HepG2 (cell line): ENCODE data around the gene ATL2. TPM values are rescaled to one million over a fixed set of nuclear protein-coding genes. Genes with fewer than 3 reads are reported as not detected.

Experiments used
- FOXK2 ChIP-seq: fragments of 450-650 bp; IDR thresholded peaks from 2 replicates; pipeline ENCODE4 v1.6.1; 2016
- FOXP4 ChIP-seq: sonication (generic); formaldehyde crosslinking; IDR thresholded peaks from 2 replicates; pipeline ENCODE4 v1.4.0; 2020; ENCODE audit warnings: missing genetic modification reagents
- GLI4 ChIP-seq: sonication (generic); formaldehyde crosslinking; IDR thresholded peaks from 2 replicates; pipeline ENCODE4 v1.5.1; 2020; ENCODE audit warnings: missing genetic modification reagents, mild to moderate bottlenecking, moderate library complexity, borderline replicate concordance
- HNF4A ChIP-seq: sonication (generic); formaldehyde crosslinking; IDR thresholded peaks from 2 replicates; pipeline ENCODE4 v1.4.0; 2020; ENCODE audit warnings: missing genetic modification reagents
- JUN ChIP-seq: sonication (generic); formaldehyde crosslinking; IDR thresholded peaks from 2 replicates; pipeline ENCODE4 v1.4.0; 2020; ENCODE audit warnings: mild to moderate bottlenecking, missing genetic modification reagents
- MTF1 ChIP-seq: sonication (generic); formaldehyde crosslinking; IDR thresholded peaks from 2 replicates; pipeline ENCODE4 v1.5.0; 2020; ENCODE audit warnings: missing genetic modification reagents
- NCOA5 ChIP-seq: sonication (generic); formaldehyde crosslinking; IDR thresholded peaks from 2 replicates; pipeline ENCODE4 v1.4.0; 2020; ENCODE audit warnings: missing genetic modification reagents
- NR1H2 ChIP-seq: sonication (generic); formaldehyde crosslinking; IDR thresholded peaks from 2 replicates; pipeline ENCODE4 v1.8.1; 2022; ENCODE audit warnings: low read depth, missing genetic modification reagents, borderline replicate concordance
- SAP130 ChIP-seq: IDR thresholded peaks from 2 replicates; pipeline ENCODE4 v1.6.1; 2016; ENCODE audit warnings: low read depth
- SOX13 ChIP-seq, 3 experiments: fragments of 450-650 bp in 1 of 3; sonication (generic) in 1 of 3; formaldehyde crosslinking in 1 of 3; IDR thresholded peaks in 2 of 3; conservative IDR thresholded peaks in 1 of 3; 2 replicates each; pipeline versions ENCODE4 v1.5.0 to v1.6.1; 2016 to 2020; ENCODE audit warnings: antibody characterized with exemption in 1 of 3, mild to moderate bottlenecking in 1 of 3, missing compliant biosample characterization in 1 of 3, missing genetic modification reagents in 1 of 3, moderate library complexity in 1 of 3
- SOX6 ChIP-seq, 2 experiments: fragments of 450-650 bp in 1 of 2; sonication (generic) in 1 of 2; formaldehyde crosslinking in 1 of 2; IDR thresholded peaks; 2 replicates each; pipeline versions ENCODE4 v1.4.0 to v1.6.1; 2017 to 2020; ENCODE audit warnings: antibody characterized with exemption in 1 of 2, mild to moderate bottlenecking in 1 of 2, missing genetic modification reagents in 1 of 2
- SSRP1 ChIP-seq: IDR thresholded peaks from 2 replicates; pipeline ENCODE4 v1.6.1; 2016; ENCODE audit warnings: control low read depth
- ZNF503 ChIP-seq: sonication (generic); formaldehyde crosslinking; IDR thresholded peaks from 2 replicates; pipeline ENCODE4 v1.4.0; 2020; ENCODE audit warnings: missing genetic modification reagents
- ZNF563 ChIP-seq: sonication (generic); formaldehyde crosslinking; IDR thresholded peaks from 2 replicates; pipeline ENCODE4 v1.8.0; 2022; ENCODE audit warnings: mild to moderate bottlenecking, moderate library complexity, missing genetic modification reagents
- ZNF7 ChIP-seq: IDR thresholded peaks from 2 replicates; pipeline ENCODE4 v1.6.1; 2016; ENCODE audit warnings: missing biosample characterization, missing genetic modification reagents
- polyA plus RNA-seq, 8 experiments: library from polyadenylated mRNA; depleted of rRNA in 3 of 8; stranded (reverse) in 7 of 8; unstranded in 1 of 8; fragments of >200 nt; fragmentation: Illumina TruSeq in 4 of 8; extraction: Trizol in 4 of 8; gene quantifications; 2 replicates each; pipeline versions ENCODE4 v1.2.1 to v1.2.3, GENCODE V29; 2011 to 2016; ENCODE audit warnings: low read depth in 4 of 8, missing spikeins in 1 of 8, mixed read lengths in 1 of 8; ENCODE audit not compliant: insufficient read depth in 1 of 8
- total RNA-seq, 5 experiments: library from RNA; depleted of rRNA; stranded (reverse); fragments of >200 nt; fragmentation: Illumina TruSeq; extraction: Trizol; gene quantifications; 2 replicates each; pipeline ENCODE4 v1.2.3, GENCODE V29; 2016; ENCODE audit warnings: low read depth in 1 of 5
- TF ChIP-seq, protein P1 (sequence below): IDR thresholded peaks from 2 replicates; pipeline ENCODE4 v1.6.1; 2018; ENCODE audit warnings: missing genetic modification reagents, mild to moderate bottlenecking, missing compliant biosample characterization
- TF ChIP-seq, protein P2 (sequence below): sonication (generic); formaldehyde crosslinking; IDR thresholded peaks from 2 replicates; pipeline ENCODE4 v1.4.0; 2020; ENCODE audit warnings: missing genetic modification reagents, low read depth, mild to moderate bottlenecking, borderline replicate concordance
- TF ChIP-seq, protein P3 (sequence below): sonication (generic); formaldehyde crosslinking; IDR thresholded peaks from 2 replicates; pipeline ENCODE4 v1.4.0; 2020; ENCODE audit warnings: missing genetic modification reagents, mild to moderate bottlenecking, borderline replicate concordance
- TF ChIP-seq, protein P4 (sequence below), 2 experiments: fragments of 450-650 bp in 1 of 2; sonication (generic) in 1 of 2; formaldehyde crosslinking; IDR thresholded peaks; 2 replicates each; pipeline versions ENCODE4 v1.5.0 to v1.8.0; 2020 to 2022; ENCODE audit warnings: mild to moderate bottlenecking in 1 of 2, missing genetic modification reagents in 1 of 2

Gene ATL2
- total and polyA plus RNA-seq, 2 of the 13 experiments (the other 11 are each of a cell fraction or from before 2014, with no cell fraction given), result 56.5 to 119 TPM

DNA sequence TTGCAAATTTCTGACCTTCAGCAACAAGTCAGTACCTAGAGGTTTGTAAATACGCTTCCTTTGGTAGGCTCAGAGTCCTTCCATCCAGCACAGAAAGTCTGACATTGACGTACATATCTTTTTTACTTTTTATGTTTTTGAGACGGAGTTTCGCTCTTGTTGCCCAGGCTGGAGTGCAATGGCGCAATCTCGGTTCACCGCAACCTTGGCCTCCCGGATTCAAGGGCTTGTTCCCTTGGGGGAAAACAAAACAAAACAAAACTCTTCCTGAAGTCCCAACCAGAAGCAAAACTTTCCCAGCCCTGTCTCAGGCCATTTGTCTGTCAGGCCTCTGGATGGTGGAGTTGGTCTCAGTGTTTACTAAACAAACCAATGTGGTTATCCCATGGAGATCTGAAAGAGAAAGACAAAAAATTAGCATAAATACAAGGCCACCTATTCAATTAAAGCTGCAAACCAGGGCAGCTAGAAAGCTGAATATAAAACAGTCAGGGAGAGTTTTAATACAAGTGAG lies 29.6 kb upstream of the ATL2 start (continued):
- TF ChIP-seq, protein P1, sequence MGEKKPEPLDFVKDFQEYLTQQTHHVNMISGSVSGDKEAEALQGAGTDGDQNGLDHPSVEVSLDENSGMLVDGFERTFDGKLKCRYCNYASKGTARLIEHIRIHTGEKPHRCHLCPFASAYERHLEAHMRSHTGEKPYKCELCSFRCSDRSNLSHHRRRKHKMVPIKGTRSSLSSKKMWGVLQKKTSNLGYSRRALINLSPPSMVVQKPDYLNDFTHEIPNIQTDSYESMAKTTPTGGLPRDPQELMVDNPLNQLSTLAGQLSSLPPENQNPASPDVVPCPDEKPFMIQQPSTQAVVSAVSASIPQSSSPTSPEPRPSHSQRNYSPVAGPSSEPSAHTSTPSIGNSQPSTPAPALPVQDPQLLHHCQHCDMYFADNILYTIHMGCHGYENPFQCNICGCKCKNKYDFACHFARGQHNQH (CRISPR knock-in tag), result peak; percentile 54; the same call in 1 of the 2 replicates
- peak; percentile 57; the same call in 1 of the 2 replicates for TF ChIP-seq FOXK2
- TF ChIP-seq SOX6 (IDR thresholded peaks at IDR 0.05), result no peak
- TF ChIP-seq SOX6 (CRISPR knock-in tag; IDR thresholded peaks at IDR 0.05), result peak; percentile 88
- TF ChIP-seq GLI4 (CRISPR knock-in tag), result no peak
- TF ChIP-seq SSRP1 (CRISPR knock-in tag), result peak; percentile 84; the same call in 1 of the 2 replicates
- TF ChIP-seq, protein P2, sequence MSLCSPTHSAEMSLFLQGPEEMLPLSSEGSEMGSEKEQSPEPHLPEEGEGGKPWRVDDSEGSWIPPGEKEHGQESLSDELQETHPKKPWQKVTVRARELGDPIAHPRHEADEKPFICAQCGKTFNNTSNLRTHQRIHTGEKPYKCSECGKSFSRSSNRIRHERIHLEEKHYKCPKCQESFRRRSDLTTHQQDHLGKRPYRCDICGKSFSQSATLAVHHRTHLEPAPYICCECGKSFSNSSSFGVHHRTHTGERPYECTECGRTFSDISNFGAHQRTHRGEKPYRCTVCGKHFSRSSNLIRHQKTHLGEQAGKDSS (CRISPR knock-in tag), result 0 out of 2 replicates have a peak, but pooled peaks have one; percentile 43
- TF ChIP-seq NCOA5 (CRISPR knock-in tag), result no peak
- peak; percentile 61; the same call in 1 of the 2 replicates for TF ChIP-seq JUN (CRISPR knock-in tag)
- TF ChIP-seq, protein P3, sequence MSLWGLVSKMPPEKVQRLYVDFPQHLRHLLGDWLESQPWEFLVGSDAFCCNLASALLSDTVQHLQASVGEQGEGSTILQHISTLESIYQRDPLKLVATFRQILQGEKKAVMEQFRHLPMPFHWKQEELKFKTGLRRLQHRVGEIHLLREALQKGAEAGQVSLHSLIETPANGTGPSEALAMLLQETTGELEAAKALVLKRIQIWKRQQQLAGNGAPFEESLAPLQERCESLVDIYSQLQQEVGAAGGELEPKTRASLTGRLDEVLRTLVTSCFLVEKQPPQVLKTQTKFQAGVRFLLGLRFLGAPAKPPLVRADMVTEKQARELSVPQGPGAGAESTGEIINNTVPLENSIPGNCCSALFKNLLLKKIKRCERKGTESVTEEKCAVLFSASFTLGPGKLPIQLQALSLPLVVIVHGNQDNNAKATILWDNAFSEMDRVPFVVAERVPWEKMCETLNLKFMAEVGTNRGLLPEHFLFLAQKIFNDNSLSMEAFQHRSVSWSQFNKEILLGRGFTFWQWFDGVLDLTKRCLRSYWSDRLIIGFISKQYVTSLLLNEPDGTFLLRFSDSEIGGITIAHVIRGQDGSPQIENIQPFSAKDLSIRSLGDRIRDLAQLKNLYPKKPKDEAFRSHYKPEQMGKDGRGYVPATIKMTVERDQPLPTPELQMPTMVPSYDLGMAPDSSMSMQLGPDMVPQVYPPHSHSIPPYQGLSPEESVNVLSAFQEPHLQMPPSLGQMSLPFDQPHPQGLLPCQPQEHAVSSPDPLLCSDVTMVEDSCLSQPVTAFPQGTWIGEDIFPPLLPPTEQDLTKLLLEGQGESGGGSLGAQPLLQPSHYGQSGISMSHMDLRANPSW, result peak; percentile 65; the same call in 1 of the 2 replicates
- peak; percentile 7; the same call in 1 of the 2 replicates for TF ChIP-seq MTF1 (CRISPR knock-in tag)
- TF ChIP-seq HNF4A (CRISPR knock-in tag), result peak; percentile 91
- TF ChIP-seq, protein P4, sequence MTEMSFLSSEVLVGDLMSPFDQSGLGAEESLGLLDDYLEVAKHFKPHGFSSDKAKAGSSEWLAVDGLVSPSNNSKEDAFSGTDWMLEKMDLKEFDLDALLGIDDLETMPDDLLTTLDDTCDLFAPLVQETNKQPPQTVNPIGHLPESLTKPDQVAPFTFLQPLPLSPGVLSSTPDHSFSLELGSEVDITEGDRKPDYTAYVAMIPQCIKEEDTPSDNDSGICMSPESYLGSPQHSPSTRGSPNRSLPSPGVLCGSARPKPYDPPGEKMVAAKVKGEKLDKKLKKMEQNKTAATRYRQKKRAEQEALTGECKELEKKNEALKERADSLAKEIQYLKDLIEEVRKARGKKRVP (CRISPR knock-in tag; IDR thresholded peaks at IDR 0.05), result peak in 1 of 2 experiments; percentile 37; a peak in 1 of 4 replicates
- TF ChIP-seq ZNF7 (CRISPR knock-in tag), result no peak
- no peak for TF ChIP-seq ZNF503
- TF ChIP-seq FOXP4, result peak; percentile 94
- peak; percentile 43 for TF ChIP-seq SOX13 (IDR thresholded peaks at IDR 0.05)
- TF ChIP-seq SOX13 (CRISPR knock-in tag; conservative IDR thresholded peaks at IDR 0.05 in 1 of 2, IDR thresholded peaks at IDR 0.05 in 1 of 2), result peak in 1 of 2 experiments; percentile 90; a peak in 2 of 4 replicates
- TF ChIP-seq ZNF563 (CRISPR knock-in tag), result peak; percentile 70; the same call in 1 of the 2 replicates
- TF ChIP-seq SAP130 (CRISPR knock-in tag), result peak; percentile 53; the same call in 1 of the 2 replicates
- no peak for TF ChIP-seq NR1H2 (CRISPR knock-in tag)
